Measurements from ENCODE around the gene COLEC12.
A peak's percentile ranks its signal among the peaks of the same experiment; 100 is the strongest.

COLEC12 gene

GRCh38 chr18:267688-268552, 232.6 kb downstream of the COLEC12 start, which contains the start of gene THOC1:
Gene THOC1 (minus strand): TSS chr18:268047. CDS start chr18:268019, 28 bp downstream.
- no peaks in the 10 kb centered on the region for H3K9me3 ChIP-seq
- peaks cover 4% of the 10 kb centered on the region; the same call in 1 of the 2 replicates for H3K36me3 ChIP-seq
- TF ChIP-seq CTCF (IDR thresholded peaks at IDR 0.05; ENCODE audit: low read depth, low read length): no peak
- peak within 1 kb of the TSS; percentile 87 for H3K4me3 ChIP-seq (ENCODE audit: low read depth, low read length)
- H3K4me1 ChIP-seq: no peaks in the 10 kb centered on the region
- DNase-seq: peak; percentile 84
- H3K27me3 ChIP-seq: no peaks in the 10 kb centered on the region

GRCh38 chr18:267380-267687, 233.2 kb downstream of the COLEC12 start:
- peaks cover 4% of the 10 kb centered on the region; the same call in 1 of the 2 replicates for H3K36me3 ChIP-seq
- DNase-seq: no peak
- H3K4me3 ChIP-seq (ENCODE audit: low read depth, low read length): peak overlapping the region; percentile 87
- no peaks in the 10 kb centered on the region for H3K4me1 ChIP-seq
- no peak for TF ChIP-seq CTCF (IDR thresholded peaks at IDR 0.05; ENCODE audit: low read depth, low read length)
- no peaks in the 10 kb centered on the region for H3K27me3 ChIP-seq
- H3K9me3 ChIP-seq: no peaks in the 10 kb centered on the region
